MCF 10A (cell line): ENCODE measurements around the gene RASSF7. TPM values are rescaled to one million over a fixed set of nuclear protein-coding genes. Genes with fewer than 3 reads are reported as not detected.
A peak's percentile ranks its signal among the peaks of the same experiment; 100 is the strongest.

ENCODE experiments used
- BruUV-seq: library from RNA; stranded (reverse); fragments of 400-500 nt; replicated peaks from 2 replicates; lab custom pipeline; 2021; lab: Mats Ljungman, UMichigan
- CTCF ChIA-PET: fragments of 300-600 bp; sonication (Branson Sonifier 250); formaldehyde crosslinking; extraction: SDS; loops from one replicate; lab custom pipeline; 2021; ENCODE audit warnings: antibody characterized with exemption, inconsistent platforms; lab: Yijun Ruan, JAX
- POLR2A ChIA-PET: fragments of 300-600, 350-650 bp; sonication (Branson Sonifier 250); formaldehyde crosslinking; extraction: SDS; loops from one replicate; lab custom pipeline; 2020; ENCODE audit warnings: antibody characterized with exemption, inconsistent platforms; lab: Yijun Ruan, JAX
- DNase-seq: peaks from one replicate; pipeline ENCODE4 v3.0.0-alpha.2; 2018; ENCODE audit not compliant: unreplicated experiment
- H3K27ac Mint-ChIP-seq: one replicate; pipeline ENCODE4 v1.8.0; 2022; ENCODE audit warnings: mild to moderate bottlenecking, low read depth, mixed read lengths; ENCODE audit not compliant: unreplicated experiment
- H3K27me3 Mint-ChIP-seq: one replicate; pipeline ENCODE4 v1.8.0; 2022; ENCODE audit warnings: mixed read lengths; ENCODE audit not compliant: insufficient read depth, unreplicated experiment
- H3K36me3 Mint-ChIP-seq: one replicate; pipeline ENCODE4 v1.8.0; 2022; ENCODE audit warnings: mild to moderate bottlenecking, moderate library complexity, mixed read lengths; ENCODE audit not compliant: insufficient read depth, unreplicated experiment
- H3K4me1 Mint-ChIP-seq: one replicate; pipeline ENCODE4 v1.8.0; 2022; ENCODE audit warnings: mixed read lengths; ENCODE audit not compliant: insufficient read depth, unreplicated experiment
- H3K4me3 Mint-ChIP-seq: one replicate; pipeline ENCODE4 v1.8.0; 2022; ENCODE audit warnings: mild to moderate bottlenecking, moderate library complexity, mixed read lengths; ENCODE audit not compliant: unreplicated experiment
- H3K9me3 Mint-ChIP-seq: one replicate; pipeline ENCODE4 v1.8.0; 2022; ENCODE audit warnings: mixed read lengths; ENCODE audit not compliant: unreplicated experiment
- intact Hi-C: fragments of 100-400 bp; cut with micrococcal nuclease; formaldehyde crosslinking; loops from 2 replicates; pipeline ENCODE4 v1.14.1; 2022
- total RNA-seq: library from RNA; stranded (reverse); gene quantifications from 2 replicates; pipeline ENCODE4 v1.2.3, GENCODE V29; 2022
- TF ChIP-seq, protein P1 (sequence below): fragments of 200-600 bp; IDR thresholded peaks from one replicate; pipeline ENCODE4 v1.8.0; 2022; ENCODE audit warnings: antibody characterized with exemption, mild to moderate bottlenecking; ENCODE audit not compliant: unreplicated experiment

The RASSF7 gene
- total RNA-seq, 1 experiment from 2014 or later, result 13.3 TPM

GRCh38 chr11:561148-562003 is 606 bp downstream of the RASSF7 start:
- CTCF ChIA-PET, result interaction anchor here (0.6 kb wide), 1 partner anchor 20 kb away, joined by 3 read pairs; no protein-coding TSS in a partner anchor
- intact Hi-C loops, result loop anchor here (10.0 kb wide), 2 partner anchors 53 to 163 kb away; partner anchors contain the start of gene IRF7
- no TSS peak for BruUV-seq
- DNase-seq, result no peak
- Mint-ChIP-seq H3K36me3 (peaks cover 18% of the 10 kb centered on the region), H3K4me3 (peak overlapping the region; percentile 85), H3K9me3 (no peaks in the 10 kb centered on the region), H3K27me3 (no peaks in the 10 kb centered on the region), H3K4me1 (peaks cover 14% of the 10 kb centered on the region), H3K27ac (no peak overlapping the region)
- TF ChIP-seq, protein P1, sequence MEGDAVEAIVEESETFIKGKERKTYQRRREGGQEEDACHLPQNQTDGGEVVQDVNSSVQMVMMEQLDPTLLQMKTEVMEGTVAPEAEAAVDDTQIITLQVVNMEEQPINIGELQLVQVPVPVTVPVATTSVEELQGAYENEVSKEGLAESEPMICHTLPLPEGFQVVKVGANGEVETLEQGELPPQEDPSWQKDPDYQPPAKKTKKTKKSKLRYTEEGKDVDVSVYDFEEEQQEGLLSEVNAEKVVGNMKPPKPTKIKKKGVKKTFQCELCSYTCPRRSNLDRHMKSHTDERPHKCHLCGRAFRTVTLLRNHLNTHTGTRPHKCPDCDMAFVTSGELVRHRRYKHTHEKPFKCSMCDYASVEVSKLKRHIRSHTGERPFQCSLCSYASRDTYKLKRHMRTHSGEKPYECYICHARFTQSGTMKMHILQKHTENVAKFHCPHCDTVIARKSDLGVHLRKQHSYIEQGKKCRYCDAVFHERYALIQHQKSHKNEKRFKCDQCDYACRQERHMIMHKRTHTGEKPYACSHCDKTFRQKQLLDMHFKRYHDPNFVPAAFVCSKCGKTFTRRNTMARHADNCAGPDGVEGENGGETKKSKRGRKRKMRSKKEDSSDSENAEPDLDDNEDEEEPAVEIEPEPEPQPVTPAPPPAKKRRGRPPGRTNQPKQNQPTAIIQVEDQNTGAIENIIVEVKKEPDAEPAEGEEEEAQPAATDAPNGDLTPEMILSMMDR, result no peak
- POLR2A ChIA-PET, result interaction anchor here (0.6 to 2.1 kb wide), 10 partner anchors 12 to 187 kb away, joined by 3 to 22 read pairs (median 3); partner anchors contain the start of genes HRAS and PHRF1

DNA sequence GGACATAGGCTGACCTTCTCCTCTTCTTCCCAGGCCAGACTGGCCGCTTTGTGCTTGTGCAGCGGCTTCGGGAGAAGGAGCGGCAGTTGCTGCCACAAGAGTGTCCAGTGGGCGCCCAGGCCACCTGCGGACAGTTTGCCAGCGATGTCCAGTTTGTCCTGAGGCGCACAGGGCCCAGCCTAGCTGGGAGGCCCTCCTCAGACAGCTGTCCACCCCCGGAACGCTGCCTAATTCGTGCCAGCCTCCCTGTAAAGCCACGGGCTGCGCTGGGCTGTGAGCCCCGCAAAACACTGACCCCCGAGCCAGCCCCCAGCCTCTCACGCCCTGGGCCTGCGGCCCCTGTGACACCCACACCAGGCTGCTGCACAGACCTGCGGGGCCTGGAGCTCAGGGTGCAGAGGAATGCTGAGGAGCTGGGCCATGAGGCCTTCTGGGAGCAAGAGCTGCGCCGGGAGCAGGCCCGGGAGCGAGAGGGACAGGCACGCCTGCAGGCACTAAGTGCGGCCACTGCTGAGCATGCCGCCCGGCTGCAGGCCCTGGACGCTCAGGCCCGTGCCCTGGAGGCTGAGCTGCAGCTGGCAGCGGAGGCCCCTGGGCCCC is 1.4 kb downstream of the RASSF7 start:
- peak overlapping the region; percentile 85 for H3K4me3 Mint-ChIP-seq
- no peaks in the 10 kb centered on the region for H3K27me3 Mint-ChIP-seq
- BruUV-seq, result TSS peak; percentile 12
- DNase-seq, result no peak
- H3K27ac Mint-ChIP-seq, result no peak overlapping the region
- ChIA-PET CTCF (interaction anchor here (0.6 kb wide), 1 partner anchor 19 kb away, joined by 3 read pairs; no protein-coding TSS in a partner anchor), POLR2A (interaction anchor here (0.6 to 2.1 kb wide), 7 partner anchors 11 to 186 kb away, joined by 3 to 22 read pairs (median 3); partner anchors contain the start of genes HRAS and PHRF1)
- peaks cover 14% of the 10 kb centered on the region for H3K4me1 Mint-ChIP-seq
- intact Hi-C loops, result loop anchor here (10.0 kb wide), 2 partner anchors 53 to 163 kb away; partner anchors contain the start of gene IRF7
- no peaks in the 10 kb centered on the region for H3K9me3 Mint-ChIP-seq
- H3K36me3 Mint-ChIP-seq, result peaks cover 18% of the 10 kb centered on the region
- TF ChIP-seq, protein P1, result no peak

DNA sequence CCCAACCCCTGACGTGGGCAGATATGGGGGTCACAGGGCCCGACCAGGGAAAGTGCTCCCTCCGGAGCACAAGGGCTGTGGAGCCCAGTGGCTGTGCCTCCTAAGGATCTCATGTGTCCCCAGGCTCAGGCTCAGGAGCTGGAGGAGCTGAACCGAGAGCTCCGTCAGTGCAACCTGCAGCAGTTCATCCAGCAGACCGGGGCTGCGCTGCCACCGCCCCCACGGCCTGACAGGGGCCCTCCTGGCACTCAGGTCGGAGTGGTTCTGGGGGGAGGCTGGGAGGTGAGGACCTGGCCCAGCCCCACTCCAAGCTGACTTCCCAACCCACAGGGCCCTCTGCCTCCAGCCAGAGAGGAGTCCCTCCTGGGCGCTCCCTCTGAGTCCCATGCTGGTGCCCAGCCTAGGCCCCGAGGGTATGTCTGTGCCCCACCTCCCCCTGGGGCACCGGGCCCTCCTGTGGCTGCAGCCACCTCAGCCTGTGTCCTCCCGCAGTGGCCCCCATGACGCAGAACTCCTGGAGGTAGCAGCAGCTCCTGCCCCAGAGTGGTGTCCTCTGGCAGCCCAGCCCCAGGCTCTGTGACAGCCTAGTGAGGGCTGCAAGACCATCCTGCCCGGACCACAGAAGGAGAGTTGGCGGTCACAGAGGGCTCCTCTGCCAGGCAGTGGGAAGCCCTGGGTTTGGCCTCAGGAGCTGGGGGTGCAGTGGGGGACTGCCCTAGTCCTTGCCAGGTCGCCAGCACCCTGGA is 2.5 kb downstream of the RASSF7 start:
- intact Hi-C loops, result loop anchor here (10.0 kb wide), 2 partner anchors 52 to 162 kb away; partner anchors contain the start of gene IRF7
- BruUV-seq, result no TSS peak
- H3K4me3 Mint-ChIP-seq, result no peak overlapping the region
- no peaks in the 10 kb centered on the region for H3K9me3 Mint-ChIP-seq
- peaks cover 14% of the 10 kb centered on the region for H3K4me1 Mint-ChIP-seq
- TF ChIP-seq, protein P1, result no peak
- POLR2A ChIA-PET, result interaction anchor here (0.6 to 2.1 kb wide), 5 partner anchors 12 to 251 kb away, joined by 4 to 22 read pairs (median 7); partner anchors contain the start of genes HRAS, PHRF1 and TALDO1
- H3K27me3 Mint-ChIP-seq, result no peaks in the 10 kb centered on the region
- no peak overlapping the region for H3K27ac Mint-ChIP-seq
- CTCF ChIA-PET, result interaction anchor here (0.6 kb wide), 1 partner anchor 115 kb away, joined by 5 read pairs; no protein-coding TSS in a partner anchor
- peaks cover 18% of the 10 kb centered on the region for H3K36me3 Mint-ChIP-seq
- DNase-seq, result no peak
